ENCODE data around the gene LMX1B.

The LMX1B gene

DNA sequence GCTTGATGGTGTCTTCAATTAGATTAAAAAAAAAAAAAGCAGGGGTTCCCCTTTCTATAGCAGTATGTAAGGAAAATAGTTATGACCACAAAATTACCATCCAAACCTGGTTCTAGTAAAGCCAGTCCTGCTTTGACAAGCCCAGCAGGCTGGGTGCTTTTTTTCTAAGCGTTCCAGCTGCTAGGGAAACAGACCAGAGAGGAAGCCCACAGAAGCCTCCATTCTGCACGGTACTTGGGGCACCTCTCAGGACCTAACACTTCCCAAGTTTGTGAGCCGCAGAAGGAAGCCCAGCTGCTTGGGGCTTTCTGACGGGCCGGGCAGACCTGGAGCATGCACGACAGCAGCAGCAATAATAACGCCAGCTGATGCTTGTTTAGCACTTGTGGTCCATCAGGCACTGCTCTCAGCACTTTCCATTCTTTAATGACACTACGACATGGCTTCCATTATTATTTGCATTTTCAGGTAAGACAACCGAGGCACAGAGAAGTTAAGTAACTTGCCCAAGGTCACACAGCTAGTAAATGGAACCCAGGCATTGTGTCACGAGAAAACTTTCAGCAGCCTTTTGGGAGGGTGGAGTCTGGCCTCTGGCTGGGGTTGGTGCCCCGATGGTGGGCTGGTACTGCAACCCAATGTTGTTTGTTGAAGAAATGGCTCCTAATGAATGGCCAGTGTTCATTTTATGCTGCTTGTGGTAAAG, 15.4 kb downstream of the LMX1B start:
- no peak overlapping the region for H3K9ac ChIP-seq (ENCODE audit: low read length)
- no peak overlapping the region for H2AFZ ChIP-seq (ENCODE audit: low read depth, low read length, severe bottlenecking)
- no peak overlapping the region for H3K4me2 ChIP-seq (ENCODE audit: low read depth, low read length, poor library complexity, severe bottlenecking)
- no peaks in the 10 kb centered on the region for H3K27me3 ChIP-seq (ENCODE audit: low read length)
- H3K36me3 ChIP-seq (ENCODE audit: low read length), result no peaks in the 10 kb centered on the region
- no peaks in the 10 kb centered on the region for H3F3A ChIP-seq (ENCODE audit: insufficient read depth)
- H3K4me3 ChIP-seq (ENCODE audit: insufficient read depth, low read length, poor library complexity, severe bottlenecking), result no peak overlapping the region
- H3K27ac ChIP-seq (ENCODE audit: low read depth, low read length), result no peak overlapping the region
- H3K9me3 ChIP-seq (ENCODE audit: insufficient read depth, low read length), result no peaks in the 10 kb centered on the region
- no peaks in the 10 kb centered on the region for H3K9me2 ChIP-seq (replicated peaks; ENCODE audit: insufficient read depth, low read length)
- TF ChIP-seq EZH2phosphoT487 (conservative IDR thresholded peaks at IDR 0.05; ENCODE audit: low read length), result no peak
- TF ChIP-seq, protein P1, sequence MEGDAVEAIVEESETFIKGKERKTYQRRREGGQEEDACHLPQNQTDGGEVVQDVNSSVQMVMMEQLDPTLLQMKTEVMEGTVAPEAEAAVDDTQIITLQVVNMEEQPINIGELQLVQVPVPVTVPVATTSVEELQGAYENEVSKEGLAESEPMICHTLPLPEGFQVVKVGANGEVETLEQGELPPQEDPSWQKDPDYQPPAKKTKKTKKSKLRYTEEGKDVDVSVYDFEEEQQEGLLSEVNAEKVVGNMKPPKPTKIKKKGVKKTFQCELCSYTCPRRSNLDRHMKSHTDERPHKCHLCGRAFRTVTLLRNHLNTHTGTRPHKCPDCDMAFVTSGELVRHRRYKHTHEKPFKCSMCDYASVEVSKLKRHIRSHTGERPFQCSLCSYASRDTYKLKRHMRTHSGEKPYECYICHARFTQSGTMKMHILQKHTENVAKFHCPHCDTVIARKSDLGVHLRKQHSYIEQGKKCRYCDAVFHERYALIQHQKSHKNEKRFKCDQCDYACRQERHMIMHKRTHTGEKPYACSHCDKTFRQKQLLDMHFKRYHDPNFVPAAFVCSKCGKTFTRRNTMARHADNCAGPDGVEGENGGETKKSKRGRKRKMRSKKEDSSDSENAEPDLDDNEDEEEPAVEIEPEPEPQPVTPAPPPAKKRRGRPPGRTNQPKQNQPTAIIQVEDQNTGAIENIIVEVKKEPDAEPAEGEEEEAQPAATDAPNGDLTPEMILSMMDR (IDR thresholded peaks at IDR 0.05; ENCODE audit: insufficient read depth, low read length, poor library complexity, severe bottlenecking), result no peak
- no peaks in the 10 kb centered on the region for H3K79me2 ChIP-seq (ENCODE audit: insufficient read depth, low read length)
- H4K20me1 ChIP-seq (ENCODE audit: low read depth, low read length), result no peaks in the 10 kb centered on the region

DNA sequence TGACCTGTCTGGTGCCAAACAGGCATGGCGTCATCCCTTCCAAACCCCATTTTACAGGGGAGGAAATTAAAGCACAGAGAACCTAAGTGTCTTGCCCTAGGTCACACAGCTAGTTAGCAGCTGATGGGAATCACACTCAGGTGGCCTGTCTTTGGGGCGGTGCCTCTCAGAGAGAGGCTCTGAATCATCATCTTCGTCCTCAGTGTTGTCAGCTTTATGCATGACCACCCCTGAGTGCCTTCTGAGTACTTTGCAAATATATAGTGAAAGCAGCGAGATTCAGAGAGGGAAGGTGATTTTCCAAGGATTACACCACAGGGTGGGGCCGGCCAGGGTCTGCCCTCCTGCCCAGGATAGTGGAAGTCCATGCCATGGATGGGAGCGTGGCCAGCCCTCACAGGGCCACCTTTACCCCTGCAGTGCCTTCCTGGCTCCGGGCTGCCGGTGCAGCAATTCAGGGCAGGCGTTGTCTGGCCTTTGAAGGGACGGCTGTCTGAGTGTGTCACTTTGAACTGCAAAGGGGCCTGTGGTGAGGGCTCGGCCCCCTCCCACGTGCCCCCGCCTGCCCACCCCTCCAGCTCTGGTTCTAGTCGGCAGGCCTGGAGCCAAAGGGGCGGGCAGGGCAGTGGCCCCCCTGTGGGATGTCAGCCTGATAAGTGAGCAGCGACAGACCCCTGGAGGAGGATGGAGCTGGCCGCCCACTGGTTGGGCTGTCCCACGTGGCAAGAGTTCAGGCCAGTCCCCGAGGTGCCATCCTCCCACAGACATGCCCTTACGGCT, 16.9 kb downstream of the LMX1B start:
- Histone ChIP-seq H3F3A (ENCODE audit: insufficient read depth) (no peaks in the 10 kb centered on the region), H3K9me2 (replicated peaks; ENCODE audit: insufficient read depth, low read length) (no peaks in the 10 kb centered on the region), H3K27ac (ENCODE audit: low read depth, low read length) (no peak overlapping the region), H3K4me2 (ENCODE audit: low read depth, low read length, poor library complexity, severe bottlenecking) (no peak overlapping the region), H3K79me2 (ENCODE audit: insufficient read depth, low read length) (no peaks in the 10 kb centered on the region), H3K9me3 (ENCODE audit: insufficient read depth, low read length) (no peaks in the 10 kb centered on the region), H3K4me3 (ENCODE audit: insufficient read depth, low read length, poor library complexity, severe bottlenecking) (no peak overlapping the region), H3K9ac (ENCODE audit: low read length) (no peak overlapping the region), H2AFZ (ENCODE audit: low read depth, low read length, severe bottlenecking) (no peak overlapping the region), H4K20me1 (ENCODE audit: low read depth, low read length) (no peaks in the 10 kb centered on the region), H3K36me3 (ENCODE audit: low read length) (no peaks in the 10 kb centered on the region), H3K27me3 (ENCODE audit: low read length) (no peaks in the 10 kb centered on the region)
- no peak for TF ChIP-seq EZH2phosphoT487 (conservative IDR thresholded peaks at IDR 0.05; ENCODE audit: low read length)
- TF ChIP-seq, protein P1 (IDR thresholded peaks at IDR 0.05; ENCODE audit: insufficient read depth, low read length, poor library complexity, severe bottlenecking), result no peak

DNA sequence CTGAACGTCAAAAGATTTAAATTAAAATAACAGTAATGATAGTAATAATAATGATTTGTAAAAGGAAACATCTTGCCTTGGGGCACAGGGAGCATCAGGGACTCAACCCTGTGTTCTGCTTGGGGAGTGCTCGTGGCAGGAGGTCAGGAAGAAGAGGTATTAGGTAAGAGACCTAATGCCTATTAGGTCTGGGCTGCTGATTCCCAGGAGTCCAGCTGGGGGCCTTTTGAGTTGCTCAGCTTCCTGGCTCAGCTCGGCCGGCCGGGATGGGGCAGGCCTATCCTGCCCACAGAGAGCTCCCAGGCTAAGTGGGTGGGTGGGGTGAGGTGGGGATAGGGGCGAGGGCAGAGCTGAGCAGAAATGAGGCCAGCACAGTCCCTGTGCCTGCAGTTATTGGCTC, 17.5 kb downstream of the LMX1B start:
- H3K27me3 ChIP-seq (ENCODE audit: low read length), result no peaks in the 10 kb centered on the region

More for the DNA sequence above, 17.5 kb downstream of the LMX1B start:
- Histone ChIP-seq H4K20me1 (ENCODE audit: low read depth, low read length) (no peaks in the 10 kb centered on the region), H3K9me3 (ENCODE audit: insufficient read depth, low read length) (no peaks in the 10 kb centered on the region), H3K4me3 (ENCODE audit: insufficient read depth, low read length, poor library complexity, severe bottlenecking) (no peak overlapping the region), H3K79me2 (ENCODE audit: insufficient read depth, low read length) (no peaks in the 10 kb centered on the region), H3K27ac (ENCODE audit: low read depth, low read length) (no peak overlapping the region), H2AFZ (ENCODE audit: low read depth, low read length, severe bottlenecking) (no peak overlapping the region), H3K36me3 (ENCODE audit: low read length) (no peaks in the 10 kb centered on the region), H3K9me2 (replicated peaks; ENCODE audit: insufficient read depth, low read length) (no peaks in the 10 kb centered on the region), H3K4me2 (ENCODE audit: low read depth, low read length, poor library complexity, severe bottlenecking) (no peak overlapping the region), H3K9ac (ENCODE audit: low read length) (no peak overlapping the region), H3F3A (ENCODE audit: insufficient read depth) (no peaks in the 10 kb centered on the region)
- TF ChIP-seq, protein P1 (IDR thresholded peaks at IDR 0.05; ENCODE audit: insufficient read depth, low read length, poor library complexity, severe bottlenecking), result no peak
- TF ChIP-seq EZH2phosphoT487 (conservative IDR thresholded peaks at IDR 0.05; ENCODE audit: low read length), result no peak

Measured in SU-DHL-6 (cell line).